ENCODE results near the gene SLFN12L. TPM values are rescaled to one million over a fixed set of nuclear protein-coding genes. Genes with fewer than 3 reads are reported as not detected.
"Not testable (repeated sequence)": the region's sequence is repeated elsewhere in the genome, so short reads cannot be mapped to it uniquely, and the experiment has no call there.

SLFN12L gene
- total and polyA plus RNA-seq, 2 experiments from 2014 or later = not detected

DNA sequence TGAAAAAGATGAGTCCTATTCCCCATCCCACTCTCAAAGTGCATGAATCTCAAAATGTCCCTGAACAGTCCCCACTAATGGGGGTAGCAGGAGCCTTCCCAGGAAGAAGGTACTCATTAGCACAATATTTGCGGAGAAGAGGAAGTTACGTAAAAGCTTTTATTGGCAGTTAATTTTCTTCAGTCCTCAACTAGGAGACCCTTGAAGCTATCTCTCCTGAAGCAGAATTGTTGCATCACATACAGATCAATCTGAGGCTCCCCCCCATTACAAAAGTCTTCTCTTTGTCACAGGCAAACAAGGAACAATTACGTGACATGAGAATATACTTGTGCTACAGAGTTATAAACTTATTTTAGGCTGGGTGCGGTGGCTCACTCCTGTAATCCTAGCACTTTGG lies 14.2 kb downstream of the SLFN12L start:
- peaks cover 50% of the 10 kb centered on the region for H3K27me3 ChIP-seq
- no peaks in the 10 kb centered on the region for H3K4me1 ChIP-seq (ENCODE audit: low read depth)
- no peaks in the 10 kb centered on the region for H3K36me3 ChIP-seq
- H3K9me3 ChIP-seq (ENCODE audit: low read depth) = no peaks in the 10 kb centered on the region
- no peak overlapping the region for H3K27ac ChIP-seq
- H3K4me3 ChIP-seq = no peak overlapping the region
- DNase-seq (ENCODE audit: low read depth in 1 of 2, low spot score in 1 of 2) = no peak
- TF ChIP-seq, protein P1, sequence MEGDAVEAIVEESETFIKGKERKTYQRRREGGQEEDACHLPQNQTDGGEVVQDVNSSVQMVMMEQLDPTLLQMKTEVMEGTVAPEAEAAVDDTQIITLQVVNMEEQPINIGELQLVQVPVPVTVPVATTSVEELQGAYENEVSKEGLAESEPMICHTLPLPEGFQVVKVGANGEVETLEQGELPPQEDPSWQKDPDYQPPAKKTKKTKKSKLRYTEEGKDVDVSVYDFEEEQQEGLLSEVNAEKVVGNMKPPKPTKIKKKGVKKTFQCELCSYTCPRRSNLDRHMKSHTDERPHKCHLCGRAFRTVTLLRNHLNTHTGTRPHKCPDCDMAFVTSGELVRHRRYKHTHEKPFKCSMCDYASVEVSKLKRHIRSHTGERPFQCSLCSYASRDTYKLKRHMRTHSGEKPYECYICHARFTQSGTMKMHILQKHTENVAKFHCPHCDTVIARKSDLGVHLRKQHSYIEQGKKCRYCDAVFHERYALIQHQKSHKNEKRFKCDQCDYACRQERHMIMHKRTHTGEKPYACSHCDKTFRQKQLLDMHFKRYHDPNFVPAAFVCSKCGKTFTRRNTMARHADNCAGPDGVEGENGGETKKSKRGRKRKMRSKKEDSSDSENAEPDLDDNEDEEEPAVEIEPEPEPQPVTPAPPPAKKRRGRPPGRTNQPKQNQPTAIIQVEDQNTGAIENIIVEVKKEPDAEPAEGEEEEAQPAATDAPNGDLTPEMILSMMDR (IDR thresholded peaks at IDR 0.05; ENCODE audit: low read depth, low read length) = no peak

DNA sequence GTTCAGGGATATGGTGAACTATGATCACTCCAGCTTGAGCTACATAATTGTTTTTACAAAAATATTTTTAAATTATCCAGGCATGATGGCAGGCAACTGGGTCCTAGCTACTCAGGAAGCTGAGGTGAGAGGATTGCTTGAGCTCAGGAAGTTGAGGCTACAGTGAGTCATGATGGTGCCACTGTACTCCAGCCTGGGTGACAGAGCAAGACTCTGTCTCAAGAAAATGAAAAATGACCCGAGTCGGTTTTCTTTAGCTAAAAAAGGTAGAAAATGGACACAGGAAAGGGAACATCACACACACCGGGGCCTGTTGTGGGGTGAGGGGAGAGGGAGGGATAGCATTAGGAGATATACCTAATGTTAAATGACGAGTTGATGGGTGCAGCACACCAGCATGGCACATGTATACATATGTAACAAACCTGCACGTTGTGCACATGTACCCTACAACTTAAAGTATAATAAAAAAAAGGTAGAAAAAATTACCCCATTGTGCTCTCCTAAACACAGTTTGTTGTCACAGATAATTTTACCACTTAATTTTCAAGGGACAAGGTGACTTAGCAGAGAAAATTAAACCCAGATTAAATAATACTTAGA lies 15.7 kb downstream of the SLFN12L start:
- not testable (repeated sequence) for H3K4me3 ChIP-seq; H3K36me3 ChIP-seq; H3K9me3 ChIP-seq (ENCODE audit: low read depth); DNase-seq (ENCODE audit: low read depth in 1 of 2, low spot score in 1 of 2); H3K27ac ChIP-seq; H3K4me1 ChIP-seq (ENCODE audit: low read depth)
- peaks cover 53% of the 10 kb centered on the region for H3K27me3 ChIP-seq

DNA sequence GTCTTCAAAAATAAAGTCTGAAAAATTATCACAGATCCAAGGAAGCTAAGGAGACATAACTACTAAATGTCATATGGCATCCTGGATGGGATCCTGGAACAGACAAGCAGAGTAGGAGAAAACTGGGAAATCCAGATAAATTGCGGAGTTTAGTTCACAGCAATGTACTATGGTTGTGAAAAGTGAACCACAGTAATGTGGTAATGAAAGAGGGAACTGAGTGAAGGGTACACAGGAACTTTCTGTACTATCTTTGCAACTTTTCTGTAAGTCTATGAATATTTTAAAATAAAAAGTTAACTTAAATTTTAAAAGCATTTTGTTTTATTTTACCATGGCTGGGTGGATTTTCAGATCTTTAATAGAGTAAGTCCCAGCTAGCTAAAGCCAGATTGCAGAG lies 16.3 kb downstream of the SLFN12L start:
- DNase-seq (ENCODE audit: low read depth in 1 of 2, low spot score in 1 of 2) = no peak

DNA sequence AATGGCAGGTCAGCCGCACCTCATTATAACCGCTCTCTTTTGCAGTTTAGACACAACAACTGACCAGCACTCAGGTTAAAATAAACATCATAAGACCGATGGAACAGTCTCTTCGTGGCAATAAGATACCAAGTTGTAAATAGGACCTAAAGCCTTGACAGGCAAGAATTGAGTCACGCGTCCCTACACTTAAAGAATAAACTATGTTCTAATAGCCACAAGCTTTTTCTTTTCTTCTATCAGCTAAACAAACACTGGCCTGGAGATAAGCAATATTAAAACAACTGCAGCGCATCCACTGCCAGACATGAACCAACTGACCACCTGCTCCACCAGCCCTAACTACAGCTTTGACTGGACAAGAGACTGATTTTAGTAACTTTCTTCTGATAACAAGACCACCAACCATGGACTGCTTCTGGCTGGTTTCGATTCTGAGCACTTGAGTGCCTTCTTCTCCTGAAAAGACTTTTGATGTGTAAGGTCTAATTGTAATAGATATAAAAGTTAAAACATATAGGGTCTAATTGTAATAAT lies 17.5 kb downstream of the SLFN12L start:
- TF ChIP-seq, protein P1 (IDR thresholded peaks at IDR 0.05; ENCODE audit: low read depth, low read length) = no peak
- Histone ChIP-seq H3K4me1 (ENCODE audit: low read depth) (no peaks in the 10 kb centered on the region), H3K27ac (no peak overlapping the region), H3K36me3 (no peaks in the 10 kb centered on the region), H3K9me3 (ENCODE audit: low read depth) (no peaks in the 10 kb centered on the region), H3K4me3 (no peak overlapping the region), H3K27me3 (peaks cover 59% of the 10 kb centered on the region)
- DNase-seq (ENCODE audit: low read depth in 1 of 2, low spot score in 1 of 2) = no peak

More for the DNA sequence above, 16.3 kb downstream of the SLFN12L start:
- TF ChIP-seq, protein P1 (IDR thresholded peaks at IDR 0.05; ENCODE audit: low read depth, low read length) = no peak
- H3K27me3 ChIP-seq = peaks cover 56% of the 10 kb centered on the region
- H3K4me1 ChIP-seq (ENCODE audit: low read depth) = no peaks in the 10 kb centered on the region
- H3K36me3 ChIP-seq = no peaks in the 10 kb centered on the region
- H3K27ac ChIP-seq = no peak overlapping the region
- H3K9me3 ChIP-seq (ENCODE audit: low read depth) = no peaks in the 10 kb centered on the region
- H3K4me3 ChIP-seq = no peak overlapping the region

DNA sequence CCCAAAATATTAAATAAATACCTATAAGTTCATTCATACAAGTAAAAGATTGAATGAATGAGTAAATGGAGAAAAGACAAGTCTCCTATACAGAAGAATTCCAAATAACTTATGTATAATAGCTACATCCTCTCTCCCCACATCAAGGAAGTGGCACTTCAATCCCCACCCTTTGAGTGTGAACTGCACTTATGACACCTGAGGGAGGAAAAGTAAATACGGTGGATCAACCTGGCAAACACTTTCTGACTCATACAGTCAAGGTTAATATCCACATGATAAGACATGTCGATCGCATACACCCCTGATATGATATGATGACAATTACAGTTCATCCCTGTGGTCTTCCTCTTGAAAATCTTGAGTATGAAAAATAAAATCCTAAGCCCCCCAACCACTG lies 18.0 kb downstream of the SLFN12L start:
- H3K4me1 ChIP-seq (ENCODE audit: low read depth) = no peaks in the 10 kb centered on the region
- peaks cover 63% of the 10 kb centered on the region for H3K27me3 ChIP-seq
- no peak for DNase-seq (ENCODE audit: low read depth in 1 of 2, low spot score in 1 of 2)
- TF ChIP-seq, protein P1 (IDR thresholded peaks at IDR 0.05; ENCODE audit: low read depth, low read length) = no peak
- H3K36me3 ChIP-seq = no peaks in the 10 kb centered on the region
- H3K4me3 ChIP-seq = no peak overlapping the region
- H3K27ac ChIP-seq = no peak overlapping the region
- no peaks in the 10 kb centered on the region for H3K9me3 ChIP-seq (ENCODE audit: low read depth)

DNA sequence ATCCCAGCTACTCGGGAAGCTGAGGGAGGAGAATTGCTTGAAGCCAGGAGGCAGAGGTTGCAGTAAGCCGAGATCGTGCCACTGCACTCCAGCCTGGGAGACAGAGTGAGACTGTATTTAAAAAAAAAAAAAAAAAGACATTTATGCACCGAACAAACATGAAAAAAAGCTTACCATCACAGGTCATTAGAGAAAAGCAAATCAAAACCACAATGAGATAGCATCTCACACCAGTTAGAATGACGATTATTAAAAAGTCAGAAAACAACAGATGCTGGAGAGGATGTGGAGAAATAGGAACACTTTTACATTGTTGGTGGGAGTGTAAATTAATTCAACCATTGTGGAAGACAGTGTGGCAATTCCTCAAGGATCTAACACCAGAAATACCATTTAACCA lies 19.0 kb downstream of the SLFN12L start:
- not testable (repeated sequence) for H3K9me3 ChIP-seq (ENCODE audit: low read depth); H3K4me3 ChIP-seq; H3K36me3 ChIP-seq; H3K4me1 ChIP-seq (ENCODE audit: low read depth); DNase-seq (ENCODE audit: low read depth in 1 of 2, low spot score in 1 of 2); H3K27ac ChIP-seq
- H3K27me3 ChIP-seq = peaks cover 59% of the 10 kb centered on the region

Data from cardiac muscle cell (in vitro differentiated cells and primary cell).